GM15510 (cell line): ENCODE data around the gene ARHGAP22.

Experiments
- POLR2A ChIP-seq: IDR thresholded peaks from 3 replicates; pipeline ENCODE4 v1.6.1; 2011; ENCODE audit warnings: borderline replicate concordance; ENCODE audit not compliant: insufficient read length; ENCODE audit errors: extremely low read depth

ARHGAP22 gene

GRCh38 chr10:48450741-48451466 lies 154.0 kb downstream of the ARHGAP22 start:
- TF ChIP-seq POLR2A, result no peak

- no peak for TF ChIP-seq POLR2A
Measured at GRCh38 chr10:48450233-48450740, 154.6 kb downstream of the ARHGAP22 start.

GRCh38 chr10:48449501-48450232 lies 155.2 kb downstream of the ARHGAP22 start:
- TF ChIP-seq POLR2A, result no peak

- no peak for TF ChIP-seq POLR2A
Measured at GRCh38 chr10:48448796-48449195, 156.1 kb downstream of the ARHGAP22 start.

GRCh38 chr10:48447356-48448215 lies 157.3 kb downstream of the ARHGAP22 start:
- no peak for TF ChIP-seq POLR2A

- no peak for TF ChIP-seq POLR2A
Measured at GRCh38 chr10:48446785-48447184, 158.1 kb downstream of the ARHGAP22 start.

GRCh38 chr10:48445932-48446331 lies 158.9 kb downstream of the ARHGAP22 start:
- no peak for TF ChIP-seq POLR2A

- TF ChIP-seq POLR2A, result no peak
Measured at GRCh38 chr10:48444861-48445841, 159.7 kb downstream of the ARHGAP22 start.

GRCh38 chr10:48444266-48444665 lies 160.6 kb downstream of the ARHGAP22 start:
- TF ChIP-seq POLR2A, result no peak

GRCh38 chr10:48442809-48443177 lies 162.1 kb downstream of the ARHGAP22 start:
- no peak for TF ChIP-seq POLR2A

GRCh38 chr10:48442090-48442808 lies 162.6 kb downstream of the ARHGAP22 start:
- TF ChIP-seq POLR2A, result no peak

- TF ChIP-seq POLR2A, result no peak
Measured at GRCh38 chr10:48440771-48441170, 164.1 kb downstream of the ARHGAP22 start.

GRCh38 chr10:48439581-48440041 lies 165.3 kb downstream of the ARHGAP22 start:
- TF ChIP-seq POLR2A, result no peak

GRCh38 chr10:48439031-48439430 lies 165.8 kb downstream of the ARHGAP22 start:
- no peak for TF ChIP-seq POLR2A

- no peak for TF ChIP-seq POLR2A
Measured at GRCh38 chr10:48437546-48437945, 167.3 kb downstream of the ARHGAP22 start.
